Neuronal stem cell (in vitro differentiated cells): ENCODE results near the gene GOLM1. TPM values are rescaled to one million over a fixed set of nuclear protein-coding genes. Genes with fewer than 3 reads are reported as not detected.

ENCODE experiments used
- DNase-seq: peaks from one replicate; pipeline ENCODE4 v3.0.0-alpha.2; 2013; ENCODE audit warnings: low spot score
- H2AFZ ChIP-seq: one replicate; pipeline ENCODE4 v1.6.1; 2013; ENCODE audit warnings: mild to moderate bottlenecking, low read length, inconsistent platforms
- H2AK5ac ChIP-seq: 2 replicates; pipeline ENCODE4 v1.6.1; 2013; ENCODE audit warnings: low read depth, mild to moderate bottlenecking, inconsistent platforms, low read length, moderate library complexity, mixed read lengths
- H2BK120ac ChIP-seq: 2 replicates; pipeline ENCODE4 v1.6.1; 2013; ENCODE audit warnings: low read depth, mild to moderate bottlenecking, inconsistent platforms, low read length, moderate library complexity, mixed read lengths
- H2BK12ac ChIP-seq: one replicate; pipeline ENCODE4 v1.6.1; 2013; ENCODE audit warnings: low read length, inconsistent platforms
- H2BK15ac ChIP-seq: 2 replicates; pipeline ENCODE4 v1.6.1; 2013; ENCODE audit warnings: mild to moderate bottlenecking, low read length, inconsistent platforms, mixed read lengths
- H2BK5ac ChIP-seq: one replicate; pipeline ENCODE4 v1.6.1; 2013; ENCODE audit warnings: inconsistent platforms, mild to moderate bottlenecking, low read length, moderate library complexity
- H3K14ac ChIP-seq: one replicate; pipeline ENCODE4 v1.6.1; 2013; ENCODE audit warnings: low read length, inconsistent platforms
- H3K18ac ChIP-seq: 2 replicates; pipeline ENCODE4 v1.6.1; 2013; ENCODE audit warnings: low read length, inconsistent platforms
- H3K23ac ChIP-seq: 2 replicates; pipeline ENCODE4 v1.6.1; 2013; ENCODE audit warnings: low read depth, mild to moderate bottlenecking, mixed read lengths, low read length, inconsistent platforms; ENCODE audit not compliant: poor library complexity
- H3K27ac ChIP-seq: replicated peaks from 3 replicates; pipeline ENCODE4 v1.5.1; 2013; ENCODE audit warnings: low read length, inconsistent platforms
- H3K27me3 ChIP-seq, 3 experiments: 2 replicates each; pipeline ENCODE4 v1.6.1; 2013; ENCODE audit warnings: low read length in 3 of 3, mild to moderate bottlenecking in 2 of 3, inconsistent platforms in 1 of 3, low read depth in 1 of 3, mixed read lengths in 1 of 3, moderate library complexity in 1 of 3; ENCODE audit not compliant: control insufficient read depth in 3 of 3, insufficient read depth in 3 of 3
- H3K36me3 ChIP-seq, 2 donors: replicated peaks in 1 of 2; 2 replicates each; pipeline ENCODE4 v1.6.1; 2013; ENCODE audit warnings: low read length in 2 of 2; ENCODE audit not compliant: control insufficient read depth in 2 of 2, insufficient read depth in 2 of 2
- H3K4ac ChIP-seq: 2 replicates; pipeline ENCODE4 v1.6.1; 2013; ENCODE audit warnings: inconsistent platforms, mild to moderate bottlenecking, low read length, moderate library complexity
- H3K4me1 ChIP-seq, 2 donors: 1 replicate in 1 of 2; 2 replicates in 1 of 2; pipeline ENCODE4 v1.6.1; 2013; ENCODE audit warnings: low read length in 2 of 2, low read depth in 1 of 2; ENCODE audit not compliant: control insufficient read depth in 2 of 2, insufficient read depth in 1 of 2
- H3K4me2 ChIP-seq: one replicate; pipeline ENCODE4 v1.6.1; 2013; ENCODE audit warnings: mild to moderate bottlenecking, low read length, inconsistent platforms; ENCODE audit not compliant: insufficient read depth, poor library complexity, severe bottlenecking
- H3K4me3 ChIP-seq, 2 donors: 2 replicates each; pipeline ENCODE4 v1.5.1; 2013; ENCODE audit warnings: low read length in 2 of 2, mild to moderate bottlenecking in 2 of 2, inconsistent platforms in 1 of 2, moderate library complexity in 1 of 2
- H3K79me1 ChIP-seq: one replicate; pipeline ENCODE4 v1.6.1; 2013; ENCODE audit warnings: low read depth, mild to moderate bottlenecking, inconsistent platforms, low read length, moderate library complexity
- H3K9ac ChIP-seq: one replicate; pipeline ENCODE4 v1.6.1; 2013; ENCODE audit warnings: mild to moderate bottlenecking, low read depth, low read length, inconsistent platforms; ENCODE audit not compliant: poor library complexity
- H3K9me3 ChIP-seq, 2 donors: replicated peaks in 1 of 2; 2 replicates each; pipeline versions ENCODE3 to v1.6.1; 2013; ENCODE audit warnings: low read length in 2 of 2, mild to moderate bottlenecking in 2 of 2, inconsistent platforms in 1 of 2, low read depth in 1 of 2, mixed read lengths in 1 of 2, moderate library complexity in 1 of 2; ENCODE audit not compliant: control insufficient read depth in 2 of 2, insufficient read depth in 1 of 2
- H4K8ac ChIP-seq: one replicate; pipeline ENCODE4 v1.6.1; 2013; ENCODE audit warnings: low read depth, mild to moderate bottlenecking, inconsistent platforms, low read length, moderate library complexity
- H4K91ac ChIP-seq: one replicate; pipeline ENCODE4 v1.6.1; 2013; ENCODE audit warnings: low read length, low read depth, mild to moderate bottlenecking, inconsistent platforms; ENCODE audit not compliant: poor library complexity
- WGBS, 2 donors: extraction: QIAGEN DNeasy Blood & Tissue Kit; methylation state at CpG; one replicate each; pipeline ENCODE4 v1.1.7; 2013; ENCODE audit warnings: missing lambda C conversion rate in 2 of 2, mixed read lengths in 1 of 2; ENCODE audit not compliant: insufficient read length in 2 of 2, insufficient replicate concordance in 1 of 2; ENCODE audit errors: extremely low coverage in 2 of 2; 5-methylcytosine and 5-hydroxymethylcytosine counted together
- small RNA-seq: library from polyadenylated mRNA; stranded (forward); fragments of <200 nt; extraction: miRNeasy Mini kit (QIAGEN cat#:217004); gene quantifications from one replicate; pipeline ENCODE3, GENCODE V24; 2013; ENCODE audit not compliant: insufficient read depth

The GOLM1 gene

DNA sequence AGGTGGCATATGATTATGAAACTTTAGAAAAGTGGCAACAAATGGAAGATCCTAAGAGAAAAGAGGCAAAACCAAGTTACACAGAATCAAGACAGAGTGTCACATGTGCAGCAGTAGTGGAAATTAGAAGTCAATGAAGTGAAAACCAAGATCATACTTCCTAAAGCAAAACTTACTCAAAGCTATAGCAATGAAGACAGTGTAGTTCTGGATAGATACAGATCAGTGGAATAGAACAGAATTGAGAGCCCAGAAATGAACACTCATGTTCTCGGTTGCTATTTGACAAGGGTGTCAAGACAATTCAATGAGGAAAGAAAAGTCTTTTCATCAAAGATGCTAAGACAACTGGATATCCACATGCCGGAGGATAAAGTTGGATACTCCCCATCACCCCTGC, 114.9 kb downstream of the GOLM1 start:
- Histone ChIP-seq H3K14ac (no peak overlapping the region), H2BK120ac (no peak overlapping the region), H3K18ac (no peak overlapping the region), H3K23ac (no peak overlapping the region), H3K27me3 (no peaks in the 10 kb centered on the region), H3K79me1 (no peaks in the 10 kb centered on the region), H3K36me3 (peaks cover 7 to 84% of the 10 kb centered on the region in 2 donors), H3K27ac (no peak overlapping the region), H3K4me1 (no peaks in the 10 kb centered on the region), H2BK12ac (no peak overlapping the region), H4K8ac (no peak overlapping the region), H2BK15ac (no peak overlapping the region), H3K9ac (no peak overlapping the region), H2AK5ac (no peak overlapping the region), H2AFZ (no peak overlapping the region), H2BK5ac (no peak overlapping the region), H4K91ac (no peak overlapping the region), H3K4me2 (no peak overlapping the region), H3K4me3 (no peak overlapping the region), H3K9me3 (peaks cover 0 to 10% of the 10 kb centered on the region in 2 donors), H3K4ac (no peak overlapping the region)
- WGBS, 2 donors = no CpG with 5 or more reads among the region's 2 CpGs
- DNase-seq = no peak

- peaks cover 7 to 97% of the 10 kb centered on the region in 2 donors for H3K36me3 ChIP-seq
- no peak overlapping the region for H2BK120ac ChIP-seq
- H3K4me3 ChIP-seq = no peak overlapping the region
- H3K23ac ChIP-seq = no peak overlapping the region
- no peak overlapping the region for H3K4me2 ChIP-seq
- no peak overlapping the region for H2BK15ac ChIP-seq
- no peak for DNase-seq
- no peaks in the 10 kb centered on the region for H3K79me1 ChIP-seq
- no peak overlapping the region for H4K91ac ChIP-seq
- no peak overlapping the region for H2BK5ac ChIP-seq
- no peaks in the 10 kb centered on the region for H3K27me3 ChIP-seq
- H2AK5ac ChIP-seq = no peak overlapping the region
- H4K8ac ChIP-seq = no peak overlapping the region
- no peak overlapping the region for H3K4ac ChIP-seq
- H3K9me3 ChIP-seq = peaks cover 0 to 10% of the 10 kb centered on the region in 2 donors
- no peak overlapping the region for H3K14ac ChIP-seq
- H2BK12ac ChIP-seq = no peak overlapping the region
- H3K27ac ChIP-seq = no peak overlapping the region
- H3K18ac ChIP-seq = no peak overlapping the region
- H2AFZ ChIP-seq = no peak overlapping the region
- H3K9ac ChIP-seq = no peak overlapping the region
- no CpG with 5 or more reads among the region's 3 CpGs for WGBS, 2 donors
- no peaks in the 10 kb centered on the region for H3K4me1 ChIP-seq
Measured at GRCh38 chr9:85981369-85981768, 118.0 kb downstream of the GOLM1 start.

DNA sequence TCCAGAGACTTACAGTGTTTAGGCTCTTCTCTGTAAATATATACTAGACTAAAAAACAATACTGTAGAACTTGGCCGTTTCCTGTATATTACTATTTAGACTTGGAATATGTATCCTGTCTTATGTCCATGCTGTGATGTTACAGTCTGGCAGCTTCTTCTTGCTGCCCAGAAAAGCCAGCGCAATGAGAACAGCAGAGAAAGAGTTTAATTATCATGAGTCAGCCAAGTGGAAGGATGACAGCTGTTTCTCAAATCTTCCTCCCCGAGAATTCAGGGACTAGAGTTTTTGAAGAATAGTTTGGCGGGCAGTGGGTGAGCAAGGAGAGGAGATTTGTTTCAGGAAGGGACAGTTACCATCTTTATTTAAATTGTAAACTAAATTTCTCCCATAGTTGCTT, 120.9 kb downstream of the GOLM1 start:
- no CpG with 5 or more reads among the region's 4 CpGs for WGBS, 2 donors
- H3K9ac ChIP-seq = no peak overlapping the region
- no peaks in the 10 kb centered on the region for H3K9me3 ChIP-seq
- no peak overlapping the region for H3K4me2 ChIP-seq
- no peak overlapping the region for H2BK15ac ChIP-seq
- H3K27me3 ChIP-seq = no peaks in the 10 kb centered on the region
- H2AFZ ChIP-seq = no peak overlapping the region
- no peak overlapping the region for H2BK120ac ChIP-seq
- no peak overlapping the region for H3K14ac ChIP-seq
- no peak overlapping the region for H3K4me3 ChIP-seq
- H3K36me3 ChIP-seq = peaks cover 7 to 95% of the 10 kb centered on the region in 2 donors
- H3K4me1 ChIP-seq = no peaks in the 10 kb centered on the region
- no peak overlapping the region for H2BK5ac ChIP-seq
- H3K79me1 ChIP-seq = no peaks in the 10 kb centered on the region
- DNase-seq = no peak
- no peak overlapping the region for H3K4ac ChIP-seq
- H4K91ac ChIP-seq = no peak overlapping the region
- no peak overlapping the region for H2BK12ac ChIP-seq
- no peak overlapping the region for H3K27ac ChIP-seq
- no peak overlapping the region for H4K8ac ChIP-seq
- H3K18ac ChIP-seq = no peak overlapping the region
- H2AK5ac ChIP-seq = no peak overlapping the region
- H3K23ac ChIP-seq = no peak overlapping the region

Small RNA genes lying within 50 kb of the gene (small RNA-seq; reads per million reads assigned to genes)
- not detected for gene AL161447.1
